Measurements from ENCODE around the gene ZNF287. TPM values are rescaled to one million over a fixed set of nuclear protein-coding genes. Genes with fewer than 3 reads are reported as not detected.

Gene ZNF287
- total RNA-seq, 1 donor from 2014 or later = 15.4 TPM

- DNase-seq (no peak), ATAC-seq (ENCODE audit: low read depth) (no peak)
- CTCF ChIA-PET = interaction anchor here (1.1 to 6.9 kb wide), 3 partner anchors 27 to 154 kb away, joined by 3 to 119 read pairs (median 4); no protein-coding TSS in a partner anchor
- intact Hi-C loops (cut with micrococcal nuclease) = no loop called here
- Mint-ChIP-seq H3K27ac (no peak overlapping the region), H3K36me3 (ENCODE audit: low read depth) (no peaks in the 10 kb centered on the region), H3K27me3 (peaks cover 42% of the 10 kb centered on the region), H3K4me3 (no peak overlapping the region), H3K9me3 (no peaks in the 10 kb centered on the region), H3K4me1 (peaks cover 3% of the 10 kb centered on the region)
- TF ChIP-seq, protein P1, sequence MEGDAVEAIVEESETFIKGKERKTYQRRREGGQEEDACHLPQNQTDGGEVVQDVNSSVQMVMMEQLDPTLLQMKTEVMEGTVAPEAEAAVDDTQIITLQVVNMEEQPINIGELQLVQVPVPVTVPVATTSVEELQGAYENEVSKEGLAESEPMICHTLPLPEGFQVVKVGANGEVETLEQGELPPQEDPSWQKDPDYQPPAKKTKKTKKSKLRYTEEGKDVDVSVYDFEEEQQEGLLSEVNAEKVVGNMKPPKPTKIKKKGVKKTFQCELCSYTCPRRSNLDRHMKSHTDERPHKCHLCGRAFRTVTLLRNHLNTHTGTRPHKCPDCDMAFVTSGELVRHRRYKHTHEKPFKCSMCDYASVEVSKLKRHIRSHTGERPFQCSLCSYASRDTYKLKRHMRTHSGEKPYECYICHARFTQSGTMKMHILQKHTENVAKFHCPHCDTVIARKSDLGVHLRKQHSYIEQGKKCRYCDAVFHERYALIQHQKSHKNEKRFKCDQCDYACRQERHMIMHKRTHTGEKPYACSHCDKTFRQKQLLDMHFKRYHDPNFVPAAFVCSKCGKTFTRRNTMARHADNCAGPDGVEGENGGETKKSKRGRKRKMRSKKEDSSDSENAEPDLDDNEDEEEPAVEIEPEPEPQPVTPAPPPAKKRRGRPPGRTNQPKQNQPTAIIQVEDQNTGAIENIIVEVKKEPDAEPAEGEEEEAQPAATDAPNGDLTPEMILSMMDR (IDR thresholded peaks at IDR 0.05) = no peak
- POLR2A ChIA-PET = no interaction called here
Measured at GRCh38 chr17:16519021-16519420, 50.0 kb downstream of the ZNF287 start.

- DNase-seq (no peak), ATAC-seq (ENCODE audit: low read depth) (no peak)
- TF ChIP-seq, protein P1 (IDR thresholded peaks at IDR 0.05) = no peak
- Mint-ChIP-seq H3K9me3 (no peaks in the 10 kb centered on the region), H3K36me3 (ENCODE audit: low read depth) (no peaks in the 10 kb centered on the region), H3K4me3 (no peak overlapping the region), H3K4me1 (peaks cover 3% of the 10 kb centered on the region), H3K27me3 (peaks cover 45% of the 10 kb centered on the region), H3K27ac (no peak overlapping the region)
- intact Hi-C loops (cut with micrococcal nuclease) = no loop called here
- CTCF ChIA-PET = interaction anchor here (0.8 to 1.5 kb wide), 2 partner anchors 19 to 152 kb away, joined by 3 to 4 read pairs; no protein-coding TSS in a partner anchor
- POLR2A ChIA-PET = no interaction called here
Measured at GRCh38 chr17:16517477-16517876, 51.5 kb downstream of the ZNF287 start.

GRCh38 chr17:16516594-16517051 lies 52.4 kb downstream of the ZNF287 start:
- Mint-ChIP-seq H3K4me3 (no peak overlapping the region), H3K27ac (no peak overlapping the region), H3K36me3 (ENCODE audit: low read depth) (no peaks in the 10 kb centered on the region), H3K4me1 (peaks cover 5% of the 10 kb centered on the region), H3K9me3 (no peaks in the 10 kb centered on the region), H3K27me3 (peaks cover 45% of the 10 kb centered on the region)
- TF ChIP-seq, protein P1 (IDR thresholded peaks at IDR 0.05) = no peak
- ChIA-PET POLR2A (no interaction called here), CTCF (interaction anchor here (0.8 to 1.5 kb wide), 3 partner anchors 19 to 153 kb away, joined by 3 to 4 read pairs (median 3); no protein-coding TSS in a partner anchor)
- intact Hi-C loops (cut with micrococcal nuclease) = no loop called here
- ATAC-seq (ENCODE audit: low read depth) (no peak), DNase-seq (no peak)

DNA sequence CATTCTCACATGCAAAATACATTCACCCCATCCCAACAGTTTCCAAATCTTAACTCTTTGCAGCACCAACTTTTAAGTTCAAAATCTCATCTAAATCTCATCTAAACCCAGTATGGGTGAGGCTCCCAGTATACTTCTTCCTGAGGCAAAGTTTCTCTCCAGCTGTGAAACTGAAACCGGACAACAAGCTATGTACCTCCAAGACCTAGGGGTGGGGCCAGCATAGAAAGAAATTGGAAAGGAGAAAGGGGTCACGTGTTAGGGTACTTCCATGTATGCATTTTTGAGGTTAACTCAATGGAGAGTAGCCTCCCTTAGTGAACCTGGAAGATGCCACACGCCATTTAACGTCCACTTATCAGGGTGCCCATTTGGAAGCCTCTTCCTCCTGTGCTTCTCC lies 53.1 kb downstream of the ZNF287 start:
- POLR2A ChIA-PET = no interaction called here
- DNase-seq (no peak), ATAC-seq (ENCODE audit: low read depth) (no peak)
- CTCF ChIA-PET = interaction anchor here (1.0 kb wide), 1 partner anchor 152 kb away, joined by 3 read pairs; no protein-coding TSS in a partner anchor
- Mint-ChIP-seq H3K4me1 (peaks cover 3% of the 10 kb centered on the region), H3K9me3 (no peaks in the 10 kb centered on the region), H3K27me3 (peaks cover 40% of the 10 kb centered on the region), H3K4me3 (no peak overlapping the region), H3K36me3 (ENCODE audit: low read depth) (no peaks in the 10 kb centered on the region), H3K27ac (no peak overlapping the region)
- intact Hi-C loops (cut with micrococcal nuclease) = no loop called here
- TF ChIP-seq, protein P1 (IDR thresholded peaks at IDR 0.05) = no peak

DNA sequence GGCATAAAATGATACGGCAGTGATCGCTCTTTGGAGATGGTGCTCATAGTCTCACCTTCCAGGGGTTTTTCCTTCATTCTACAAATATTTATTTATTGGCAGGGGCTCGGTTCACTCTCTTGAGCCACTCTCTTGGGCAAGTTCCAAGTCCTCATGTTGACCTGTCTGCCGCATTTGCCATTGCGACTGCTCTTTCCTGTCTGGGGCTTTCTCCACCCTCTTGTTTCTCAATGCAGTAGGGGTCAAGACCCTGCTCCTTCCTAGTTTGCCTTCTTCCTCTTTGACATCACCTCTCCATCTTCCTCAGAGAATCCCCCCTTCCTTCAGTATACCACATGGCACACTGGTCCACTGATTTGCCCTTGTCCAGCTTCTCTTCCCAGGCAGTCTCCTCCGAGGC lies 55.1 kb downstream of the ZNF287 start:
- peaks cover 3% of the 10 kb centered on the region for H3K4me1 Mint-ChIP-seq
- ATAC-seq (ENCODE audit: low read depth) (no peak), DNase-seq (no peak)
- POLR2A ChIA-PET = no interaction called here
- intact Hi-C loops (cut with micrococcal nuclease) = no loop called here
- H3K27me3 Mint-ChIP-seq = peaks cover 31% of the 10 kb centered on the region
- CTCF ChIA-PET = interaction anchor here (1.1 kb wide), 1 partner anchor 8 kb away, joined by 3 read pairs; no protein-coding TSS in a partner anchor
- H3K4me3 Mint-ChIP-seq = no peak overlapping the region
- no peak overlapping the region for H3K27ac Mint-ChIP-seq
- TF ChIP-seq, protein P1 (IDR thresholded peaks at IDR 0.05) = no peak
- no peaks in the 10 kb centered on the region for H3K9me3 Mint-ChIP-seq
- H3K36me3 Mint-ChIP-seq (ENCODE audit: low read depth) = no peaks in the 10 kb centered on the region
